Endothelial cell of umbilical vein (primary cell): ENCODE results near the gene CORO7. TPM values are rescaled to one million over a fixed set of nuclear protein-coding genes. Genes with fewer than 3 reads are reported as not detected.

ENCODE experiments used
- BruUV-seq: library from RNA; stranded (reverse); fragments of 400-500 nt; replicated peaks from 2 replicates; lab custom pipeline; 2021; lab: Mats Ljungman, UMichigan
- CTCF ChIA-PET: fragments of 300-600, 350-600 bp; sonication (Branson Sonifier 250); formaldehyde crosslinking; loops from one replicate; lab custom pipeline; 2021; ENCODE audit warnings: antibody characterized with exemption, inconsistent platforms; lab: Charles Lee
- POLR2A ChIA-PET: fragments of 300-600, 350-600 bp; sonication (Branson Sonifier 250); formaldehyde crosslinking; loops from one replicate; lab custom pipeline; 2021; ENCODE audit warnings: antibody characterized with exemption, inconsistent platforms; lab: Charles Lee
- DNase-seq: peaks from one replicate; pipeline ENCODE4 v3.0.0-alpha.2; 2011; ENCODE audit warnings: low read depth, low spot score
- FAIRE-seq: peaks from 2 replicates; lab custom pipeline; 2011; peaks lifted over from hg19 to GRCh38; lab: Jason Lieb, UNC
- H2AFZ ChIP-seq: 2 replicates; pipeline ENCODE4 v1.6.0; 2012; ENCODE audit warnings: low read depth, low read length, control low read depth, inconsistent platforms
- H3K27ac ChIP-seq: 2 replicates; pipeline ENCODE4 v1.5.1; 2011; ENCODE audit warnings: low read depth, mild to moderate bottlenecking, control low read depth, low read length, moderate library complexity; ENCODE audit not compliant: insufficient read depth
- H3K27me3 ChIP-seq, 2 experiments: 2 replicates each; pipeline versions ENCODE4 v1.6.0 to v1.6.1; 2011; ENCODE audit warnings: low read length in 2 of 2, mixed read lengths in 1 of 2; ENCODE audit not compliant: control insufficient read depth in 2 of 2, insufficient read depth in 2 of 2
- H3K36me3 ChIP-seq, 2 experiments: 2 replicates in 1 of 2; 3 replicates in 1 of 2; pipeline ENCODE4 v1.5.1; 2011; ENCODE audit warnings: low read length in 2 of 2, mild to moderate bottlenecking in 1 of 2, moderate library complexity in 1 of 2; ENCODE audit not compliant: control insufficient read depth in 2 of 2, insufficient read depth in 2 of 2; ENCODE audit errors: extremely low read depth in 1 of 2
- H3K4me1 ChIP-seq: 3 replicates; pipeline ENCODE4 v1.5.1; 2011; ENCODE audit warnings: mild to moderate bottlenecking, low read length; ENCODE audit not compliant: control insufficient read depth, insufficient read depth; ENCODE audit errors: extremely low read depth
- H3K4me2 ChIP-seq: 2 replicates; pipeline ENCODE4 v1.6.1; 2011; ENCODE audit warnings: low read length, control low read depth, mixed read lengths; ENCODE audit not compliant: insufficient read depth
- H3K4me3 ChIP-seq, 3 experiments: fragments of 200-600 bp in 1 of 3; sonication (generic), shearing (Covaris generic) in 1 of 3; replicated peaks in 1 of 3; 2 replicates each; pipeline ENCODE4 v1.5.1; 2011 to 2016; ENCODE audit warnings: control low read depth in 3 of 3, low read length in 3 of 3, mild to moderate bottlenecking in 2 of 3, inconsistent platforms in 1 of 3, low read depth in 1 of 3, moderate library complexity in 1 of 3; ENCODE audit not compliant: insufficient read depth in 1 of 3
- H3K79me2 ChIP-seq: 2 replicates; pipeline ENCODE4 v1.6.0; 2012; ENCODE audit warnings: low read length, inconsistent platforms; ENCODE audit not compliant: control insufficient read depth, insufficient read depth
- H3K9ac ChIP-seq: replicated peaks from 2 replicates; pipeline ENCODE3; 2011; ENCODE audit warnings: low read length, control low read depth; ENCODE audit not compliant: insufficient read depth; ENCODE audit errors: extremely low read depth
- H3K9me1 ChIP-seq: replicated peaks from 3 replicates; pipeline ENCODE4 v1.6.0; 2011; ENCODE audit warnings: mild to moderate bottlenecking, low read length; ENCODE audit not compliant: control insufficient read depth, insufficient read depth; ENCODE audit errors: extremely low read depth
- H3K9me3 ChIP-seq: replicated peaks from 2 replicates; pipeline ENCODE4 v1.5.1; 2012; ENCODE audit warnings: low read length, inconsistent platforms; ENCODE audit not compliant: control insufficient read depth, insufficient read depth
- H4K20me1 ChIP-seq: replicated peaks from 2 replicates; pipeline ENCODE3; 2011; ENCODE audit warnings: mild to moderate bottlenecking, low read length; ENCODE audit not compliant: control insufficient read depth, insufficient read depth; ENCODE audit errors: extremely low read depth
- CTCF ChIP-seq, 2 donors: IDR thresholded peaks; 1 replicate in 1 of 2; 2 replicates in 1 of 2; pipeline ENCODE4 v1.5.1; 2011; ENCODE audit warnings: low read length in 2 of 2, mild to moderate bottlenecking in 2 of 2, moderate library complexity in 2 of 2, control low read depth in 1 of 2, inconsistent platforms in 1 of 2, low read depth in 1 of 2; ENCODE audit not compliant: insufficient read depth in 1 of 2; ENCODE audit errors: extremely low read depth in 1 of 2
- EZH2 ChIP-seq: IDR thresholded peaks from 2 replicates; pipeline ENCODE4 v1.6.1; 2012; ENCODE audit warnings: borderline replicate concordance, low read depth, mild to moderate bottlenecking, moderate library complexity, low read length, inconsistent platforms; ENCODE audit not compliant: severe bottlenecking
- FOS ChIP-seq: IDR thresholded peaks from 2 replicates; pipeline ENCODE4 v1.6.1; 2011; ENCODE audit warnings: mild to moderate bottlenecking, low read length, moderate library complexity, borderline replicate concordance; ENCODE audit not compliant: insufficient read depth
- GATA2 ChIP-seq: IDR thresholded peaks from 2 replicates; pipeline ENCODE4 v1.7.0; 2011; ENCODE audit warnings: low read depth, mild to moderate bottlenecking, moderate library complexity, mixed read lengths, low read length; ENCODE audit not compliant: insufficient read length, insufficient read depth
- JUN ChIP-seq: IDR thresholded peaks from 2 replicates; pipeline ENCODE4 v1.6.1; 2011; ENCODE audit warnings: borderline replicate concordance, low read depth; ENCODE audit not compliant: insufficient read length, insufficient read depth
- MAX ChIP-seq: IDR thresholded peaks from 2 replicates; pipeline ENCODE4 v1.6.1; 2011; ENCODE audit not compliant: insufficient read depth, insufficient read length
- MYC ChIP-seq: IDR thresholded peaks from one replicate; pipeline ENCODE4 v1.6.1; 2011; ENCODE audit warnings: mild to moderate bottlenecking, low read depth, low read length
- POLR2A ChIP-seq: IDR thresholded peaks from 2 replicates; pipeline ENCODE4 v1.6.1; 2012; ENCODE audit warnings: low read depth, mild to moderate bottlenecking, control low read depth, low read length
- POLR2AphosphoS5 ChIP-seq: IDR thresholded peaks from 2 replicates; pipeline ENCODE4 v1.6.1; 2012; ENCODE audit warnings: low read depth, mild to moderate bottlenecking, control low read depth, low read length, moderate library complexity; ENCODE audit not compliant: insufficient read depth
- dilution Hi-C: fragments of 300-500 bp; cut with MboI; formaldehyde crosslinking; loops from one replicate; pipeline ENCODE4 v1.15.0; 2019; ENCODE audit warnings: low sequenced_read_pairs; ENCODE audit not compliant: extremely low pct_ligation_motif_present
- intact Hi-C: fragments of 100-400 bp; cut with micrococcal nuclease; formaldehyde crosslinking; loops from one replicate; pipeline ENCODE4 v1.10.0; 2022
- polyA plus RNA-seq, 4 experiments: library from polyadenylated mRNA; depleted of rRNA in 3 of 4; stranded (reverse) in 3 of 4; unstranded in 1 of 4; fragments of >200 nt; gene quantifications; 2 replicates each; pipeline versions ENCODE4 v1.2.1 to v1.2.3, GENCODE V29; 2011 to 2012; ENCODE audit warnings: missing spikeins in 1 of 4
- total RNA-seq: library from RNA; stranded (reverse); gene quantifications from 2 replicates; pipeline ENCODE4 v1.2.3, GENCODE V29; 2021

The CORO7 gene
- total and polyA plus RNA-seq, 2 donors (not counting 3 experiments of a cell fraction or from before 2014, with no cell fraction given): 42.5 to 72.3 TPM

GRCh38 chr16:4337540-4338088 lies 78.8 kb downstream of the CORO7 start:
- ChIA-PET POLR2A (no interaction called here), CTCF (interaction anchor here (1.1 to 4.2 kb wide), 3 partner anchors 49 to 84 kb away, joined by 3 to 29 read pairs (median 4); no protein-coding TSS in a partner anchor)
- dilution Hi-C loops: no loop called here
- Histone ChIP-seq H3K27ac (no peak overlapping the region), H3K4me1 (no peaks in the 10 kb centered on the region), H3K9me3 (no peaks in the 10 kb centered on the region), H3K36me3 (peaks cover 3 to 20% of the 10 kb centered on the region in 2 experiments), H3K79me2 (no peaks in the 10 kb centered on the region), H3K27me3 (no peaks in the 10 kb centered on the region), H2AFZ (no peak overlapping the region), H3K4me3 (no peak overlapping the region), H3K4me2 (no peak overlapping the region), H3K9me1 (no peaks in the 10 kb centered on the region), H4K20me1 (no peaks in the 10 kb centered on the region), H3K9ac (no peak overlapping the region)
- TF ChIP-seq POLR2A (no peak), MYC (no peak), JUN (no peak), POLR2AphosphoS5 (no peak), FOS (no peak), MAX (no peak), EZH2 (no peak), GATA2 (no peak), CTCF (IDR thresholded peaks at IDR 0.05; ENCODE audit: extremely low read depth in 1 of 2, insufficient read depth in 1 of 2, low read depth in 1 of 2, low read length in 2 of 2) (no peak)
- no peak for DNase-seq
- TSS peak; percentile 15 for BruUV-seq
- intact Hi-C loops: no loop called here
- FAIRE-seq: no peak
